GM18951 (cell line): ENCODE data around the gene CYREN.
"Not testable (repeated sequence)": the region's sequence is repeated elsewhere in the genome, so short reads cannot be mapped to it uniquely, and the experiment has no call there.

Experiments
- POLR2A ChIP-seq: IDR thresholded peaks from 4 replicates; pipeline ENCODE4 v1.6.1; 2011; ENCODE audit warnings: mild to moderate bottlenecking; ENCODE audit not compliant: insufficient read length, insufficient read depth; ENCODE audit errors: extremely low read depth
- in situ Hi-C: fragments of 300-500 bp; cut with MboI; formaldehyde crosslinking; loops from one replicate; pipeline ENCODE4 v1.12.0; 2022; ENCODE audit warnings: low sequenced_read_pairs, mixed read lengths, inconsistent platforms; ENCODE audit not compliant: unreplicated experiment

Gene CYREN, protein sequence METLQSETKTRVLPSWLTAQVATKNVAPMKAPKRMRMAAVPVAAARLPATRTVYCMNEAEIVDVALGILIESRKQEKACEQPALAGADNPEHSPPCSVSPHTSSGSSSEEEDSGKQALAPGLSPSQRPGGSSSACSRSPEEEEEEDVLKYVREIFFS

GRCh38 chr7:135170274-135170997 is at the start of gene CYREN:
Gene CYREN, minus strand, starts transcription at chr7:135170707. Its CDS starts 1,785 bp downstream, at chr7:135168922.
- in situ Hi-C loops = loop anchor here (10.0 kb wide), 1 partner anchor 406 kb away; no protein-coding TSS in a partner anchor
- TF ChIP-seq POLR2A = peak; percentile 74

GRCh38 chr7:135217645-135218509 is 47.4 kb upstream of the CYREN start:
- TF ChIP-seq POLR2A = no peak
- in situ Hi-C loops = no loop called here

- no peak for TF ChIP-seq POLR2A
- in situ Hi-C loops = no loop called here
Observed at GRCh38 chr7:135215698-135216097, 45.2 kb upstream of the CYREN start.

DNA sequence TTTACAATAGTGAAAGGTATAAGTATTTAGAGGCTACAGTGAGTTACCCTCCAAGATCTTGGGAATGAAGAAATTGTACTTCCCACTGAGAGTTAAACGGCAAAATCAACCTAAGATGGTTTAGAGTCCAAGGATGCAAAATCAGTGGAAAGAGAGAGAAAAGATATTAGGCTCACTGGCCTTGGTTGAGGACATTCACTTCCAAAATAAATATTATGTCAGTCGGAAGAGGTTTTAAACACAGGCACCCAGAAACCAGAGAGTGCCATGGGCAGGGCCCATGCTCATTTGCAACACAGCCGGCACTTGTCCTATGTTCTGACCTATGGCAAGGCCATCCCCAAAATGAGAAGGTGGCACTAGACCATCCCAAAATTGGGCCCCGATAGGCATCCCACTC is 44.7 kb upstream of the CYREN start:
- no peak for TF ChIP-seq POLR2A
- in situ Hi-C loops = no loop called here

GRCh38 chr7:135213831-135214230 is 43.3 kb upstream of the CYREN start:
- TF ChIP-seq POLR2A = no peak
- in situ Hi-C loops = no loop called here

DNA sequence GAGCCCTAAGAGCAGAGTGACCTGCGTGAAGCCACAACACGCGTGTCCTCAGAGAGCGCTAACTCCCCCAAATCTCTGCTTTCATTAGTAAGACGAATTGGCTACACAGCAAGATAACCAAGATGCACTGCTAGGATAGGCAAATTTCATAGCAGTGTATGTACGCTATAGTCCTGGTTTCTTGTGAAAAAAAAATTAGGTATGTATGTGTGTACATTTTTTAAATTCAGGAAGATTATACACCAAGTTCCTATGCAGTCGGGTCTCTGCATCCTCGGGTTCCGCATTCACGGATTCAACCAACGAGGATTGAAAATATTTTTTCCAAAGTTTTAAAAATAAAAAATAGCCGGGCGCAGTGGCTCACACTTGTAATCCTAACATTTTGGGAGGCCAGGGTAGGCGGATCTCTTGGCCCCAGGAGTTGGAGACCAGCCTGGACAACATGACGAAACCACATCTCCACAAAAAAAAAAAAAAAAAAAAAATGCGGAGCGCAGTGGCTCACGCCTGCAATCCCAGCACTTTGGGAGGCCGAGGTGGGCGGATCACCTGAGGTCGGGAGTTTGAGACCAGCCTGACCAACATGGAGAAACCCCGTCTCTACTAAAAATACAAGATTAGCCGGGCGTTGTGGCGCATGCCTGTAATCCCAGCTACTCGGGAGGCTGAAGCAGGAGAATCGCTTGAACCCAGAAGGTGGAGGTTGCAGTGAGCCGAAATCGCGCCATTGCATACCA is 41.6 kb upstream of the CYREN start:
- in situ Hi-C loops = not testable (repeated sequence)

GRCh38 chr7:135211179-135211945 is 40.9 kb upstream of the CYREN start, which contains the start of gene WDR91:
Gene WDR91, minus strand, starts transcription at chr7:135211526. Its CDS starts 24 bp downstream, at chr7:135211502.
- TF ChIP-seq POLR2A = peak; percentile 92
- in situ Hi-C loops = no loop called here

DNA sequence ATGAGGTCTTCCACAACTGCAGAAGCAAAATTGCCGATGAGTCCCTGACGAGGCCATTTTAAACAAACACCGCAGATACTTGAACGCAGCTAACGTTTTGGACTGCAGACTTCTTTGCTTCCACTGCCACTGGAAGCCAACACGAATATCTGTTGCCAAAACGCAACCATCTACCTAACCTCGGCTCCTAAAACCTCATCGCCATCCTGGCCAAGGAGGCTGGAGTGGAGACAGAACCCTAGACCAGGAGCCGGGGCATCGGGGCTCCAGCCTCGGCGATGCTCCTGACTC is 40.3 kb upstream of the CYREN start:
- in situ Hi-C loops = no loop called here
- TF ChIP-seq POLR2A = no peak

GRCh38 chr7:135209225-135209834 is 38.8 kb upstream of the CYREN start:
- in situ Hi-C loops = no loop called here

GRCh38 chr7:135208102-135208793 is 37.7 kb upstream of the CYREN start:
- in situ Hi-C loops = no loop called here

More at GRCh38 chr7:135209225-135209834, 38.8 kb upstream of the CYREN start:
- TF ChIP-seq POLR2A = no peak

DNA sequence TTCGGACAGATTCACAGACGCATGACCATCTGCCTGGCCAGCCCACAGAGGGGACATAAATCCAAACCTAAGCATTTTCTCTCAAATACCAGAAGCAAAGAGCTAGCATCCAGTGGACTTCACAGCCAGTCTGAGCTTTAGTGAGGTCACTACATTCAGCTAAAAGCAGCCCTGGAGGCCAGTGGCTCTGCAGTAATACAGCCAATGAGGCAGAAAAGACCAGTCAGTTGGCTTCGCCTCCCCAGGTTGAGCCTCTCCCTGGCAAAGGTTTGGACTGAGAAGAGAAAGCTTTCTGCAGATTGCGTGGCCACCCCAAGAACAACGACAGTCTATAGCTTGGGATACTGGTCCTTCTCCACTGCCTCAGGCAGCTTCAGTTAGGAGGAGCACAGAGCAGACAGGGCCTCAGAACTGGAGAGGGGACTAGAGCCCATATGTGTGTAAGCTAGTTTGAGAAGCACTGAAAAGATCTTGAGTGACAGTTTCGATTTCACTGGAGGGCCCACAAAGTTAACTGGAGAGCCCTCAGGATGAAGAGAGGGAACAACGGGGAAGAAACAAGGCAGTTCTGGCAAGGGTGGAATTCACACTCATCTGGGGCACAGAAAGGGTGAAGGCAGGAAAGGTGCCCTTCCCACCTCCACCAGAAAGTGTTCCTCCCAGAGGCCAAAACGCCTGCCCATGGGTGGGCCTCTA is 37.0 kb upstream of the CYREN start:
- peak; percentile 1 for TF ChIP-seq POLR2A

More at GRCh38 chr7:135208102-135208793, 37.7 kb upstream of the CYREN start:
- no peak for TF ChIP-seq POLR2A

More for the DNA sequence above, 37.0 kb upstream of the CYREN start:
- in situ Hi-C loops = no loop called here
